GM10266 (cell line): Measurements from ENCODE around the gene SETD1B.
"Not testable (repeated sequence)": the region's sequence is repeated elsewhere in the genome, so short reads cannot be mapped to it uniquely, and the experiment has no call there.

Source experiments
- DNase-seq: peaks from one replicate; pipeline ENCODE4 v3.0.0; 2012; ENCODE audit errors: extremely low spot score
- CTCF ChIP-seq: IDR thresholded peaks from 2 replicates; pipeline ENCODE4 v1.5.1; 2012; ENCODE audit warnings: mild to moderate bottlenecking, low read depth; ENCODE audit not compliant: control insufficient read depth, insufficient read depth; ENCODE audit errors: missing control alignments

The SETD1B gene

GRCh38 chr12:121843236-121843982 lies 39.6 kb downstream of the SETD1B start:
- TF ChIP-seq CTCF = no peak
- no peak for DNase-seq

- TF ChIP-seq CTCF = no peak
- no peak for DNase-seq
Measured at GRCh38 chr12:121845701-121846100, 41.9 kb downstream of the SETD1B start.

- no peak for TF ChIP-seq CTCF
- no peak for DNase-seq
Measured at GRCh38 chr12:121849211-121849610, 45.4 kb downstream of the SETD1B start.

GRCh38 chr12:121849665-121850064 lies 45.9 kb downstream of the SETD1B start:
- DNase-seq = no peak
- TF ChIP-seq CTCF = no peak

GRCh38 chr12:121852392-121852791 lies 48.6 kb downstream of the SETD1B start:
- not testable (repeated sequence) for DNase-seq

GRCh38 chr12:121857322-121858246 lies 53.8 kb downstream of the SETD1B start:
- DNase-seq = no peak
- no peak for TF ChIP-seq CTCF

GRCh38 chr12:121858318-121858661 lies 54.5 kb downstream of the SETD1B start:
- DNase-seq = no peak
- no peak for TF ChIP-seq CTCF
